A549 (cell line): ENCODE data around the gene MYH11. TPM values are rescaled to one million over a fixed set of nuclear protein-coding genes. Genes with fewer than 3 reads are reported as not detected.
"Not testable (repeated sequence)": the region's sequence is repeated elsewhere in the genome, so short reads cannot be mapped to it uniquely, and the experiment has no call there.

ENCODE experiments used
- ATAC-seq, 2 experiments: fragments of 200-7000 bp in 1 of 2; fragments of >200 bp in 1 of 2; cut with Nextera tagmentation in 1 of 2; cut with Tn5 transposase in 1 of 2; 3 replicates each; pipeline versions ENCODE4 v1.8.0 to v1.9.1; 2018 to 2020; ENCODE audit warnings: mild to moderate bottlenecking in 1 of 2, moderate library complexity in 1 of 2
- CTCF ChIA-PET: fragments of 300-600 bp; sonication (Branson Sonifier 250); formaldehyde crosslinking; extraction: SDS; loops from one replicate; lab custom pipeline; 2021; ENCODE audit warnings: antibody characterized with exemption, inconsistent platforms; lab: Yijun Ruan, JAX
- POLR2A ChIA-PET: fragments of 350-600 bp; formaldehyde crosslinking; extraction: SDS; loops from one replicate; lab custom pipeline; 2021; ENCODE audit warnings: antibody characterized with exemption, inconsistent platforms; lab: Yijun Ruan, JAX
- DNase-seq, 2 experiments: peaks; one replicate each; pipeline versions ENCODE4 v3.0.0 to v3.0.0-alpha.2; 2011 to 2016; ENCODE audit warnings: low read depth in 1 of 2, low spot score in 1 of 2
- FAIRE-seq: peaks from 2 replicates; lab custom pipeline; 2011; peaks lifted over from hg19 to GRCh38; lab: Jason Lieb, UNC
- H3K27ac ChIP-seq, 2 experiments: fragments of >200 bp; sonication (Bioruptor Twin); formaldehyde crosslinking; 3 replicates each; pipeline ENCODE4 v1.5.1; 2016 to 2017
- H3K4me1 ChIP-seq: fragments of >200 bp; sonication (Bioruptor Twin); formaldehyde crosslinking; 3 replicates; pipeline ENCODE4 v1.6.1; 2016
- H3K4me2 ChIP-seq: fragments of >200 bp; sonication (Bioruptor Twin); formaldehyde crosslinking; 3 replicates; pipeline ENCODE4 v1.6.1; 2016
- H3K4me3 ChIP-seq: fragments of >200 bp; sonication (Bioruptor Twin); formaldehyde crosslinking; 3 replicates; pipeline ENCODE4 v1.5.1; 2016
- H3K9me3 ChIP-seq: fragments of >200 bp; sonication (Bioruptor Twin); formaldehyde crosslinking; 3 replicates; pipeline ENCODE4 v1.6.1; 2016
- ATOH8 ChIP-seq: fragments of 250-450 bp; sonication (Bioruptor Pico); IDR thresholded peaks from 2 replicates; pipeline ENCODE4 v1.5.0; 2020; ENCODE audit warnings: low read depth, mild to moderate bottlenecking, moderate library complexity
- BCL3 ChIP-seq: fragments of >200 bp; sonication (Bioruptor Twin); formaldehyde crosslinking; IDR thresholded peaks from 3 replicates; pipeline ENCODE4 v1.6.1; 2016
- BHLHE40 ChIP-seq: IDR thresholded peaks from 2 replicates; pipeline ENCODE4 v1.6.1; 2012; ENCODE audit warnings: low read depth, low read length, inconsistent platforms
- CBX2 ChIP-seq: fragments of 200-600 bp; sonication (generic); IDR thresholded peaks from 2 replicates; pipeline ENCODE4 v1.6.1; 2016; ENCODE audit warnings: low read depth, mild to moderate bottlenecking, borderline replicate concordance
- CBX8 ChIP-seq: fragments of 200-600 bp; sonication (generic); IDR thresholded peaks from 2 replicates; pipeline ENCODE4 v1.6.1; 2016
- CEBPB ChIP-seq, 2 experiments: fragments of >200 bp in 1 of 2; sonication (Bioruptor Twin) in 1 of 2; formaldehyde crosslinking in 1 of 2; IDR thresholded peaks; 2 replicates each; pipeline ENCODE4 v1.6.1; 2012 to 2016
- CHD2 ChIP-seq: fragments of 150-350 bp; IDR thresholded peaks from 2 replicates; pipeline ENCODE4 v1.6.1; 2014; ENCODE audit warnings: low read length; ENCODE audit not compliant: partially characterized antibody
- CHD4 ChIP-seq: fragments of 200-600 bp; sonication (generic); IDR thresholded peaks from 2 replicates; pipeline ENCODE4 v1.6.1; 2016; ENCODE audit warnings: antibody characterized with exemption, mild to moderate bottlenecking, borderline replicate concordance
- CTCF ChIP-seq: fragments of >200 bp; sonication (Bioruptor Twin); formaldehyde crosslinking; IDR thresholded peaks from 3 replicates; pipeline ENCODE4 v1.5.1; 2016
- EHMT2 ChIP-seq: fragments of 200-600 bp; sonication (generic); IDR thresholded peaks from 2 replicates; pipeline ENCODE4 v1.6.1; 2016; ENCODE audit warnings: antibody characterized with exemption, low read depth, mild to moderate bottlenecking, moderate library complexity
- FOSB ChIP-seq: fragments of 250-450 bp; sonication (Bioruptor Pico); IDR thresholded peaks from 2 replicates; pipeline ENCODE4 v1.5.0; 2020; ENCODE audit warnings: mild to moderate bottlenecking, moderate library complexity
- HMGXB4 ChIP-seq: fragments of 250-450 bp; sonication (Bioruptor Pico); IDR thresholded peaks from 2 replicates; pipeline ENCODE4 v1.5.0; 2021; ENCODE audit warnings: mild to moderate bottlenecking, moderate library complexity, borderline replicate concordance
- HOXA7 ChIP-seq: fragments of 250-450 bp; sonication (Bioruptor Pico); IDR thresholded peaks from 2 replicates; pipeline ENCODE4 v1.5.0; 2020; ENCODE audit warnings: mild to moderate bottlenecking, moderate library complexity
- KDM5A ChIP-seq: fragments of 200-600 bp; sonication (generic); IDR thresholded peaks from 2 replicates; pipeline ENCODE4 v1.6.1; 2016; ENCODE audit warnings: antibody characterized with exemption, mild to moderate bottlenecking
- MAZ ChIP-seq: fragments of 150-350 bp; IDR thresholded peaks from 2 replicates; pipeline ENCODE4 v1.6.1; 2014; ENCODE audit warnings: antibody characterized with exemption, low read depth, low read length, borderline replicate concordance
- PHF8 ChIP-seq: fragments of 200-600 bp; sonication (generic); IDR thresholded peaks from 2 replicates; pipeline ENCODE4 v1.6.1; 2016; ENCODE audit warnings: low read depth, mild to moderate bottlenecking, antibody characterized with exemption, moderate library complexity, borderline replicate concordance
- POLR2AphosphoS2 ChIP-seq: conservative IDR thresholded peaks from 2 replicates; pipeline ENCODE4 v1.6.1; 2012; ENCODE audit warnings: low read length, improper control_type of control experiment, inconsistent platforms
- RNF2 ChIP-seq: fragments of 200-600 bp; sonication (generic); IDR thresholded peaks from 2 replicates; pipeline ENCODE4 v1.6.1; 2016; ENCODE audit warnings: low read depth, mild to moderate bottlenecking, antibody characterized with exemption, moderate library complexity, borderline replicate concordance
- SREBF2 ChIP-seq: fragments of 450-650 bp; IDR thresholded peaks from 2 replicates; pipeline ENCODE4 v1.6.1; 2014; ENCODE audit warnings: mild to moderate bottlenecking, moderate library complexity
- TFCP2L1 ChIP-seq: fragments of 250-450 bp; sonication (Bioruptor Pico); IDR thresholded peaks from 2 replicates; pipeline ENCODE4 v1.5.0; 2021; ENCODE audit warnings: mild to moderate bottlenecking
- WGBS: methylation state at CpG from one replicate; pipeline ENCODE4 v1.1.6; 2017; ENCODE audit errors: missing lambda C conversion rate; 5-methylcytosine and 5-hydroxymethylcytosine counted together
- polyA plus RNA-seq, 4 experiments: library from polyadenylated mRNA; depleted of rRNA in 3 of 4; stranded (reverse); fragments of >200 nt; fragmentation: RNase III in 1 of 4; extraction: RNeasy Plus Mini Kit Qiagen cat#74134 plus additional on column Dnase treatment in 1 of 4; gene quantifications; 2 replicates in 3 of 4; 3 replicates in 1 of 4; pipeline ENCODE4 v1.2.3, GENCODE V29; 2011 to 2017

MYH11 gene
- polyA plus RNA-seq, 2 of the 4 experiments (the other 2 are of a cell fraction) = 0.03 to 0.09 TPM

GRCh38 chr16:15732416-15732815 lies 124.4 kb downstream of the MYH11 start (continued):
- TF ChIP-seq BCL3 = no peak
- no peak for TF ChIP-seq TFCP2L1 (CRISPR knock-in tag)
- TF ChIP-seq ATOH8 = no peak
- no peak for TF ChIP-seq CHD2
- TF ChIP-seq HOXA7 (CRISPR knock-in tag) = no peak

GRCh38 chr16:15729152-15729551 lies 127.7 kb downstream of the MYH11 start:
- TF ChIP-seq CBX8 (no peak), RNF2 (no peak), BHLHE40 (no peak)
- TF ChIP-seq, all 56 proteins: peak for 0
- no peak for ATAC-seq
- no peak for FAIRE-seq

GRCh38 chr16:15727697-15728096 lies 129.1 kb downstream of the MYH11 start:
- H3K4me2 ChIP-seq, H3K9me3 ChIP-seq, DNase-seq, ATAC-seq, POLR2A ChIA-PET, H3K27ac ChIP-seq, H3K4me1 ChIP-seq, FAIRE-seq, H3K4me3 ChIP-seq: not testable (repeated sequence)
- CTCF ChIA-PET = interaction anchor here (0.6 to 1.8 kb wide), 4 partner anchors 17 to 395 kb away, joined by 3 to 4 read pairs (median 4); no protein-coding TSS in a partner anchor
- WGBS = 95% methylated on average over 5 of the region's 5 CpGs

More at GRCh38 chr16:15729152-15729551, 127.7 kb downstream of the MYH11 start:
- Histone ChIP-seq H3K4me1 (peaks cover 6% of the 10 kb centered on the region; the same call in 2 of the 3 replicates), H3K9me3 (no peaks in the 10 kb centered on the region), H3K4me3 (no peak overlapping the region), H3K4me2 (no peak overlapping the region), H3K27ac (no peak overlapping the region)
- ChIA-PET POLR2A (interaction anchor here (0.7 kb wide), 1 partner anchor 14 kb away, joined by 3 read pairs; no protein-coding TSS in a partner anchor), CTCF (interaction anchor here (0.6 to 1.8 kb wide), 6 partner anchors 10 to 86 kb away, joined by 3 to 8 read pairs (median 4); partner anchors contain the start of gene MARF1)
- DNase-seq = no peak
- 86% methylated on average over 7 of the region's 7 CpGs for WGBS

GRCh38 chr16:15726715-15727114 lies 130.1 kb downstream of the MYH11 start:
- Histone ChIP-seq H3K4me2 (no peak overlapping the region), H3K4me3 (no peak overlapping the region), H3K27ac (no peak overlapping the region), H3K4me1 (no peaks in the 10 kb centered on the region), H3K9me3 (no peaks in the 10 kb centered on the region)
- ATAC-seq (no peak), FAIRE-seq (no peak), DNase-seq (no peak)
- TF ChIP-seq HMGXB4 (CRISPR knock-in tag) = no peak
- no peak for TF ChIP-seq CEBPB (IDR thresholded peaks at IDR 0.05)
- ChIA-PET POLR2A (no interaction called here), CTCF (interaction anchor here (0.7 to 1.3 kb wide), 3 partner anchors 12 to 29 kb away, joined by 3 to 4 read pairs (median 3); no protein-coding TSS in a partner anchor)
- whole genome bisulfite sequencing = 93% methylated on average over 18 of the region's 18 CpGs

GRCh38 chr16:15725641-15726240 lies 131.1 kb downstream of the MYH11 start:
- no peaks in the 10 kb centered on the region for H3K9me3 ChIP-seq
- no peaks in the 10 kb centered on the region for H3K4me1 ChIP-seq
- DNase-seq (no peak), ATAC-seq (no peak), FAIRE-seq (no peak)
- no peak overlapping the region for H3K27ac ChIP-seq
- CTCF ChIA-PET = interaction anchor here (0.6 to 1.3 kb wide), 2 partner anchors 13 to 27 kb away, joined by 3 read pairs; no protein-coding TSS in a partner anchor
- WGBS = 84% methylated on average over 5 of the region's 5 CpGs
- POLR2A ChIA-PET = no interaction called here
- no peak overlapping the region for H3K4me3 ChIP-seq
- no peak overlapping the region for H3K4me2 ChIP-seq
- TF ChIP-seq POLR2AphosphoS2 (no peak), FOSB (CRISPR knock-in tag) (no peak), CHD4 (no peak), KDM5A (no peak), SREBF2 (no peak), MAZ (no peak), PHF8 (no peak), CBX2 (no peak), CTCF (no peak), EHMT2 (no peak)
